Posterior cingulate gyrus (tissue), 11 donors: ENCODE results near the gene TRIM27.
"Not testable (repeated sequence)": the region's sequence is repeated elsewhere in the genome, so short reads cannot be mapped to it uniquely, and the experiment has no call there.

Experiments used
- DNase-seq, 10 donors: peaks; one replicate each; pipeline versions ENCODE4 v3.0.0 to v3.0.0-alpha.2; 2020 to 2021; ENCODE audit warnings: mixed read lengths in 3 of 10
- intact Hi-C: fragments of 100-400 bp; cut with DNase I; formaldehyde crosslinking; loops from one replicate; pipeline ENCODE4 v1.15.1; 2023

The TRIM27 gene

GRCh38 chr6:28900577-28901256 is 23.1 kb downstream of the TRIM27 start:
- no peak for DNase-seq
- intact Hi-C loops = no loop called here

DNA sequence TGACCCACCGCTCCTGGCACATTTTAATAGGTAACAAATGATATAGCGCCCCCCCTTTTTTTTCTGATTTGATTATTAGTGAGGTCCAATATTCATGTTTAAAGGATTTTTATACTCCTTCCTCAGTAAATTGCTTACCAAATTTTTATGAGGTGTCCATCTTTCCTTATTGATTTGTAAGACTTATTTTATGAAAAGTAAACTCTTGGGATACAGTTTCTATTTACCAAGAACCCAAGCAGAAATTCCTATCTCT is 25.1 kb downstream of the TRIM27 start:
- intact Hi-C loops = loop anchor here (5.0 kb wide), 2 partner anchors 36 to 61 kb away; no protein-coding TSS in a partner anchor
- no peak for DNase-seq

- intact Hi-C loops = loop anchor here (2.0 to 5.0 kb wide), 3 partner anchors 35 to 87 kb away; no protein-coding TSS in a partner anchor
- DNase-seq = no peak
These were observed 26.4 kb downstream of the TRIM27 start for GRCh38 chr6:28897369-28897745.

GRCh38 chr6:28896505-28897368 is 27.0 kb downstream of the TRIM27 start:
- intact Hi-C loops = loop anchor here (1.0 to 5.0 kb wide), 4 partner anchors 34 to 88 kb away; no protein-coding TSS in a partner anchor
- DNase-seq = peak; percentile 26 to 88 (median 40)

GRCh38 chr6:28895131-28895812 is 28.5 kb downstream of the TRIM27 start:
- DNase-seq = peak; percentile 66 to 98 (median 86)
- intact Hi-C loops = loop anchor here (1.0 to 5.0 kb wide), 3 partner anchors 14 to 58 kb away; no protein-coding TSS in a partner anchor

DNA sequence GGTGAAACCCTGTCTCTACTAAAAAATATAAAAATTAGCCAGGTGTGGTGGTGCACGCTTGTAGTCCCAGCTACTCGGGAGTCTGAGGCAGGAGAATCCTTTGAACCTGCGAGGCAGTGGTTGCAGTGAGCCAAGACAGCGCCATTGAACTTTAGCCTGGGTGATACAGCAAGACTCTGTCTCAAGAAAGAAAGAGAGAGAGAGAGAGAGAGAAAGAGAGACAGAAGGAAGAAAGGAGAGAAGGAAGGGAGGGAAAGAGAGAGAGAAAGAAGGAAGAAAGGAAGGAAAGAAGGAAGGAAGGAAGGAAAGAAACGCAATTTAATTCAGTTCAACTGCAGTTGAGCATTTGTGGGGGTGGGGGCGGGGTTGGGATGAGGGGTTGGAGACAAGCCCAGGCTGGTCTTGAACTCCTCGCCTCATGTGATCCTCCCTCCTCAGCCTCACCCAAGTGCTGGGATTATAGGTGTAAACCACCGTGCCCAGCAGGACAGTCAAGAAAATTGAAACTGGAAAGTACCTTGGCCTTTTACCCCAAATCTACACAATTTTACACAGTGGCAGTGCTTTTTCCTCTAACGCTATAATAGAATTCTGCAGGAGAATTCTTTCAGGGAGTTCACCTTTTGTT is 30.5 kb downstream of the TRIM27 start:
- intact Hi-C loops = no loop called here
- DNase-seq = no peak

DNA sequence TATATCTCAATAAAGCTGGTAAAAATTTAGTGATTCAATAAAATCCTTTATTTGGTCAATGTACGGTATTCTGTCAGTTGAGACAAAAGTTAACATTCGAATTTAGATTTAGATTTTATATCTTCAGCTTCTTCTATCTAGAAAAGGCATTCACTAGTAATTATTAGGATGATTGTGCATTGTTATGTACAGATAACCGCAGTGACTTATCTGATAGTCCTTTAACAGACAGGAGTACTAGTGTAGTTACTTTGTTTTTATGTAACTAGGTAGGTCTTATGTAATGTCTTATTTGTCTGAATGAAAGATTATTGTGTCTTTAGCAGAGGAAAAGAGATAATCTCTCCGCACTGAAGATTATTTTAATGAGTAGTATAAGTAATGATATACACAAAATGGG is 31.3 kb downstream of the TRIM27 start:
- intact Hi-C loops = no loop called here
- DNase-seq = no peak

DNA sequence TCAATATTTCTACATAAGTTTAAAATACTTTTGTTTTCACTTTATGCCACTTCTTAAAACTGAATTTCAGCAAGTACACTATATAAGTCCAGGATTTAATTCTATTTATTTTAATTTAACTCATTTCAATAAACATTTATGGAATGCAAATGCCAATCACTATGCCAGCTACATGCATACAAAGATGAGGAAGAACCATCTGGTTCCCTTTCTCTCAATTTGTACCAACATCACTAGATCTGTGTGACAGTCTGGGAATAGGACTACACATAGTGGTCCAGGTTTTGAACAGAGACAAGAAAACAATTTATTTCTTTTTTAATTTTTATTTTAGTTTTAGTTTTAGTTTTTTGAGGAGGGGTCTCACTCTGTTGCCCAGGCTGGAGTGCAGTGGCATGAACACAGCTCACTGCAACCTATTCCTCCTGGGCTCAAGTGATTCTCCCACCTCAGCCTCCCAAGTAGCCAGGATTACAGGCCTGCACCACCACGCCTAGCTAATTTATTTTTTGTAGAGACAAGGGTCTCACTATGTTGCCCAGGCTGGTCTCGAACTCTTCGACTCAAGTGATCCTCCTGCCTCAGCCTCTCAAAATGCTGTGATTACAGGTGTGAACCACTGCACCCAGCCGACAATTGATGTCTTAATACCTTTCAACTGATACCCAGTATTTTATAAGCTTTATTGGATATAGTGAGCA is 35.8 kb downstream of the TRIM27 start:
- DNase-seq = no peak
- intact Hi-C loops = no loop called here

GRCh38 chr6:28886079-28886439 is 37.7 kb downstream of the TRIM27 start:
- intact Hi-C loops = no loop called here
- DNase-seq = no peak

- DNase-seq = no peak
- intact Hi-C loops = no loop called here
These were observed 39.2 kb downstream of the TRIM27 start for GRCh38 chr6:28884423-28885131.

DNA sequence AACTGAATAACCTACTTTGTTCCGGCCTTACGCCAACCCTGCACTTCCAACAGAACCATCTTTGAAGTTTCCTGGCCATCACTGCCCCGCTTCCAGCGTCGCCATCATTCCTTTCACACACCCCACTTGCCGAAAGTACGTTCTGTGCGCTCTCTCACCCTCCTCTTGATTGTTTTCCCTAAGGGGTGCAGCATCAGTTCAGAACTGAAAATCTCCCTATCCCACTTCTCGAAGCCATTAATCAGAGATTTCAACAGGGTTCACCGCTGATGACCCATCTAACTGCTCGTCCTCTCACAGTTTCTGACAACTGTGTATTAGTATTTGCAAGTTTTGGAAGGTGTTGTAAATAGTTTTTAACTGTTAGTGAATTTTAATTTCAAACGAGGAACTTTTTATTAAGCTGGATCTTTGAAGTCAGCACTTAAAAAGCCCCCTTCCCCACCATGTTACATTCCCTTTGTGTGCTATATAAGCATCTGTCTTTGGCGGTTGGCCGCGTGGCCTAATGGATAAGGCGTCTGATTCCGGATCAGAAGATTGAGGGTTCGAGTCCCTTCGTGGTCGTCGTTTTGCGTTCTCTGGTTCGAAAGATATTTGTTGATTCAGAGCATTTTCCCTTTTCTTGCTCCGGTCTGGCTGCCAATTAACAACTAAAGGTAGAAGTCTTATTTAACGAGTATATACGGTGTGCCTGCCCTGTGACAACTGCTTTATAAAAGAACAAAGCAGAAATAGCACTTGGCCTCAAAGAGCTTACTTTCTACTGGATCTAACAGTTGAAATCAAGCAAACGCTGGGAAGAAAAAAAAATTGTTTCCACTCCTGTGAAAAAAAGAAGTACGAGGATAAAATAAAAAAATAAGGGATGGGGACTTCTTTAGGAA is 42.6 kb downstream of the TRIM27 start:
- intact Hi-C loops = loop anchor here (1.0 kb wide), 1 partner anchor 14 kb away; no protein-coding TSS in a partner anchor

GRCh38 chr6:28880519-28880893 is 43.3 kb downstream of the TRIM27 start:
- no peak for DNase-seq
- intact Hi-C loops = no loop called here

More for the DNA sequence above, 42.6 kb downstream of the TRIM27 start:
- peak in 9 of 10 donors; percentile 39 to 94 (median 75) for DNase-seq

GRCh38 chr6:28876710-28877109 is 47.1 kb downstream of the TRIM27 start:
- intact Hi-C loops = no loop called here
- no peak for DNase-seq

DNA sequence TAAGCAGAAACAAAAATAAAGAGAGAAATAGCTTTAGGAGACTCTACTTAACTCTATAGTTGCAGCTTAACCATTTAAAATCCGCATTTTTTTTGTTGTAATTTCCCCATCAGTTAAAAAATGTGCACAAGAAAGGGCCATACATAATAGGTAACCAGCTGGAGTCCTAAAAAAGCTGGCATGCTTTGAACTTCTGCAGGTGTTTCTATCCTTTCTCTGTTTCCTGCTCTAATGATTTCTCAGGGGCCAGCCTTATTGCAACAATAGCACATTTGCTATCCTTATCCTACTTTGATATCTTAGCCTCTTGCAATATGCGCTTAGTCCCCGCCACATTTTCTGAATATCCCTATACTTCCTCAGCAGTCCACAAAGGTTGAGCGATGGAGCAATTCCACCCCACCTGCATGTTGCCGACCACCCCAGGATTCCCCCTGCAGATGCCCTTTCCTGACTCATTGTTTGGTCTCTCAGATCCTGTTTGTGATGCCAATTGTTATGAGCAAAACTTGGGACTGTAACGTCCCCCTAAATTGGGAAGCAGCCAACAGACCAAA is 48.5 kb downstream of the TRIM27 start:
- DNase-seq = no peak
- intact Hi-C loops = no loop called here

- DNase-seq, intact Hi-C loops: not testable (repeated sequence)
These were observed 51.5 kb downstream of the TRIM27 start for GRCh38 chr6:28872157-28872817.

- DNase-seq = no peak
- intact Hi-C loops = no loop called here
These were observed 52.2 kb downstream of the TRIM27 start for GRCh38 chr6:28871335-28872156.

- intact Hi-C loops = no loop called here
- DNase-seq = no peak
These were observed 54.9 kb downstream of the TRIM27 start for GRCh38 chr6:28868873-28869272.
